GM12878 (cell line): Measurements from ENCODE around the gene EP300. TPM values are rescaled to one million over a fixed set of nuclear protein-coding genes. Genes with fewer than 3 reads are reported as not detected.

Source experiments
- ATAC-seq: fragments of 200-7000 bp; cut with Tn5 transposase; 3 replicates; pipeline ENCODE4 v1.9.1; 2020; ENCODE audit warnings: mild to moderate bottlenecking, moderate library complexity
- BruUV-seq: library from RNA; stranded (reverse); fragments of 400-500 nt; replicated peaks from 2 replicates; lab custom pipeline; 2021; lab: Mats Ljungman, UMichigan
- CTCF ChIA-PET: fragments of 300-600 bp; sonication (Branson Sonifier 250); formaldehyde crosslinking; extraction: SDS; loops from one replicate; lab custom pipeline; 2021; ENCODE audit warnings: inconsistent platforms; lab: Yijun Ruan, JAX
- POLR2A ChIA-PET: fragments of 350-600 bp; formaldehyde crosslinking; extraction: SDS; loops from one replicate; lab custom pipeline; 2021; ENCODE audit warnings: inconsistent platforms; lab: Charles Lee
- RAD21 ChIA-PET: fragments of 300-600 bp; sonication (Branson Sonifier 250); formaldehyde crosslinking; loops from one replicate; lab custom pipeline; 2023; ENCODE audit warnings: antibody characterized with exemption; ENCODE audit not compliant: unreplicated experiment; lab: Charles Lee
- SMC1A ChIA-PET: fragments of 300-600 bp; sonication (Branson Sonifier 250); formaldehyde crosslinking; loops from one replicate; lab custom pipeline; 2023; ENCODE audit not compliant: unreplicated experiment, uncharacterized antibody; lab: Charles Lee
- DNase-seq: peaks from one replicate; pipeline ENCODE4 v3.0.0-alpha.2; 2011; ENCODE audit warnings: low read depth, low spot score
- FAIRE-seq: peaks from 3 replicates; lab custom pipeline; 2011; peaks lifted over from hg19 to GRCh38; lab: Jason Lieb, UNC
- H2AFZ ChIP-seq: 2 replicates; pipeline ENCODE4 v1.6.0; 2011; ENCODE audit warnings: low read depth, low read length, control low read depth; ENCODE audit not compliant: control insufficient read depth
- H3K27ac ChIP-seq: 2 replicates; pipeline ENCODE4 v1.5.1; 2011; ENCODE audit warnings: control low read depth; ENCODE audit not compliant: control insufficient read depth, insufficient read depth
- H3K27me3 ChIP-seq, 2 experiments: replicated peaks in 1 of 2; 2 replicates each; pipeline versions ENCODE4 v1.6.0 to v1.6.1; 2011; ENCODE audit warnings: low read length in 1 of 2; ENCODE audit not compliant: control insufficient read depth in 2 of 2, insufficient read depth in 2 of 2
- H3K36me3 ChIP-seq, 2 experiments: 2 replicates each; pipeline ENCODE4 v1.5.1; 2011; ENCODE audit warnings: low read length in 1 of 2; ENCODE audit not compliant: control insufficient read depth in 2 of 2, insufficient read depth in 2 of 2
- H3K4me1 ChIP-seq: 2 replicates; pipeline ENCODE4 v1.6.1; 2011; ENCODE audit warnings: mild to moderate bottlenecking, low read length, moderate library complexity, mixed read lengths; ENCODE audit not compliant: control insufficient read depth, insufficient read depth
- H3K4me2 ChIP-seq: 2 replicates; pipeline ENCODE4 v1.6.0; 2011; ENCODE audit warnings: control low read depth; ENCODE audit not compliant: control insufficient read depth, insufficient read depth
- H3K4me3 ChIP-seq: fragments of 200-600 bp; sonication (generic); 2 replicates; pipeline ENCODE4 v1.5.1; 2016
- H3K79me2 ChIP-seq: 2 replicates; pipeline ENCODE4 v1.6.0; 2011; ENCODE audit warnings: low read length; ENCODE audit not compliant: control insufficient read depth, insufficient read depth
- H3K9ac ChIP-seq: 2 replicates; pipeline ENCODE4 v1.8.0; 2011; ENCODE audit warnings: low read length, control low read depth, mixed read lengths; ENCODE audit not compliant: control insufficient read depth, insufficient read depth
- H3K9me3 ChIP-seq: replicated peaks from 3 replicates; pipeline ENCODE4 v1.5.1; 2011; ENCODE audit warnings: mild to moderate bottlenecking, low read length; ENCODE audit not compliant: control insufficient read depth, insufficient read depth
- H4K20me1 ChIP-seq: 2 replicates; pipeline ENCODE4 v1.6.0; 2011; ENCODE audit not compliant: control insufficient read depth, insufficient read depth
- EZH2 ChIP-seq: IDR thresholded peaks from 2 replicates; pipeline ENCODE4 v1.6.1; 2012; ENCODE audit warnings: low read depth, mild to moderate bottlenecking, control low read depth, inconsistent platforms, low read length, borderline replicate concordance; ENCODE audit not compliant: control insufficient read depth
- IRF3 ChIP-seq: fragments of 450-650 bp; IDR thresholded peaks from 2 replicates; pipeline ENCODE4 v1.6.1; 2014; ENCODE audit warnings: mild to moderate bottlenecking
- JUNB ChIP-seq: IDR thresholded peaks from 2 replicates; pipeline ENCODE4 v1.6.1; 2016; ENCODE audit warnings: antibody characterized with exemption, mild to moderate bottlenecking
- MTA2 ChIP-seq: fragments of 450-650 bp; IDR thresholded peaks from 2 replicates; pipeline ENCODE4 v1.6.1; 2016; ENCODE audit warnings: low read depth, mild to moderate bottlenecking, moderate library complexity
- SREBF1 ChIP-seq: IDR thresholded peaks from 2 replicates; pipeline ENCODE4 v1.6.1; 2012; ENCODE audit warnings: mild to moderate bottlenecking, low read length
- ZBTB11 ChIP-seq: fragments of 450-650 bp; formaldehyde crosslinking; IDR thresholded peaks from 2 replicates; pipeline ENCODE4 v1.5.0; 2022; ENCODE audit warnings: mild to moderate bottlenecking, missing genetic modification characterization
- WGBS: methylation state at CpG from one replicate; pipeline ENCODE4 v1.1.6; 2016; ENCODE audit warnings: low lambda C conversion rate; ENCODE audit not compliant: insufficient replicate concordance, insufficient coverage; ENCODE audit errors: missing lambda C conversion rate; 5-methylcytosine and 5-hydroxymethylcytosine counted together
- in situ Hi-C: fragments of 300-500 bp; cut with MboI; formaldehyde crosslinking; loops from 9 replicates; pipeline ENCODE4 v1.14.3; 2018; ENCODE audit warnings: mixed read lengths
- intact Hi-C: fragments of 100-400 bp; cut with micrococcal nuclease; formaldehyde crosslinking; loops from one replicate; pipeline ENCODE4 v1.14.2; 2022; ENCODE audit not compliant: unreplicated experiment
- polyA plus RNA-seq, 11 experiments: library from polyadenylated mRNA; depleted of rRNA in 4 of 11; unstranded in 6 of 11; stranded (reverse) in 5 of 11; fragments of >200 nt; fragmentation: Nextera tagmentation in 4 of 11; fragmentation: Illumina TruSeq in 1 of 11; extraction: Ambion mirVana in 4 of 11; extraction: Trizol in 1 of 11; gene quantifications; 1 replicate in 1 of 11; 2 replicates in 10 of 11; pipeline versions ENCODE4 v1.2.1 to v1.2.3, GENCODE V29; 2011 to 2016; ENCODE audit warnings: inconsistent platforms in 2 of 11, missing spikeins in 2 of 11, low read depth in 1 of 11
- total RNA-seq, 4 experiments: library from RNA; depleted of rRNA in 3 of 4; stranded (reverse); fragments of >200 nt in 3 of 4; fragmentation: Illumina TruSeq in 1 of 4; extraction: Trizol in 1 of 4; gene quantifications; 2 replicates each; pipeline versions ENCODE4 v1.2.1 to v1.2.3, GENCODE V29; 2013 to 2021

Gene EP300
- total and polyA plus RNA-seq, 10 of the 15 experiments (the other 5 are each of a cell fraction or from before 2014, with no cell fraction given) = 5.5 to 48.5 (median 23.6) TPM

- no peak for TF ChIP-seq EZH2
- TF ChIP-seq IRF3 = no peak
- no peak for TF ChIP-seq JUNB
- TF ChIP-seq ZBTB11 = no peak
- TF ChIP-seq SREBF1 = no peak
- TF ChIP-seq MTA2 = no peak
- H3K27ac ChIP-seq = no peak overlapping the region
- POLR2A ChIA-PET = interaction anchor here (0.7 kb wide), 1 partner anchor 30 kb away, joined by 3 read pairs; no protein-coding TSS in a partner anchor
- no peak for FAIRE-seq
- WGBS = 91% methylated on average over 2 of the region's 2 CpGs
- RAD21 ChIA-PET = no interaction called here
- H3K9me3 ChIP-seq = no peaks in the 10 kb centered on the region
- H3K79me2 ChIP-seq = no peaks in the 10 kb centered on the region
- in situ Hi-C loops (no loop called here), intact Hi-C loops (no loop called here)
- no peak overlapping the region for H2AFZ ChIP-seq
- H3K9ac ChIP-seq = no peak overlapping the region
- H3K4me2 ChIP-seq = no peak overlapping the region
- H3K4me3 ChIP-seq = no peak overlapping the region
- H3K4me1 ChIP-seq = 0 out of 2 replicates have a peak, but pooled peaks cover 5% of the 10 kb centered on the region
- CTCF ChIA-PET = no interaction called here
- BruUV-seq = no TSS peak
- H4K20me1 ChIP-seq = no peaks in the 10 kb centered on the region
- no peak for DNase-seq
- H3K27me3 ChIP-seq = no peaks in the 10 kb centered on the region
- ATAC-seq = no peak
- H3K36me3 ChIP-seq = no peaks in the 10 kb centered on the region
- SMC1A ChIA-PET = no interaction called here
Measured at GRCh38 chr22:41050883-41051282, 41.5 kb upstream of the EP300 start.
